Renal cortical epithelial cell (primary cell): ENCODE results near the gene LRRC2. TPM values are rescaled to one million over a fixed set of nuclear protein-coding genes. Genes with fewer than 3 reads are reported as not detected.
"Not testable (repeated sequence)": the region's sequence is repeated elsewhere in the genome, so short reads cannot be mapped to it uniquely, and the experiment has no call there.

ENCODE experiments used
- DNase-seq: peaks from one replicate; pipeline ENCODE4 v3.0.0-alpha.2; 2011; ENCODE audit warnings: low read depth
- total RNA-seq: library from RNA; depleted of rRNA; stranded (reverse); fragments of >200 nt; gene quantifications from 2 replicates; pipeline ENCODE4 v1.2.3, GENCODE V29; 2014

Gene LRRC2
- total RNA-seq, 1 donor from 2014 or later = 0.45 TPM

DNA sequence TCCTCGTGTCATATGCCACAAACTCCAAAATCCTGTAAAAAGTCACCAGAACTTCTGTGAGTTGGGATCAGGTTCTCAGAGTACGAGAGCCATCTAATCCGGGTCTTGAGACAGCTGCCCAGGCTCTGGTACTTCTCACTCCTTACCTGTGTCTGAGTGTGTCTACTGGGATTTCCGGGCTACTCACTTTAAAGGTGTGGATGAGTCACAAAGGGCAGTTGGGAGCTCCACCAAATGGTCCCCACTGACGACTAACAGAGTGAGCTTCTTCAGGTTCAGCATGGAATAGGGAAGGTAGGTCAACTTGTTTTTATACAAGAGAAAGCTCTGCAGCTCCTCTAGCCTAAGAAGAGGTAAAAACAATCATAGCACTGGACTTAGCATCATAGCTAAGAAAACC, 38.9 kb downstream of the LRRC2 start:
- no peak for DNase-seq

DNA sequence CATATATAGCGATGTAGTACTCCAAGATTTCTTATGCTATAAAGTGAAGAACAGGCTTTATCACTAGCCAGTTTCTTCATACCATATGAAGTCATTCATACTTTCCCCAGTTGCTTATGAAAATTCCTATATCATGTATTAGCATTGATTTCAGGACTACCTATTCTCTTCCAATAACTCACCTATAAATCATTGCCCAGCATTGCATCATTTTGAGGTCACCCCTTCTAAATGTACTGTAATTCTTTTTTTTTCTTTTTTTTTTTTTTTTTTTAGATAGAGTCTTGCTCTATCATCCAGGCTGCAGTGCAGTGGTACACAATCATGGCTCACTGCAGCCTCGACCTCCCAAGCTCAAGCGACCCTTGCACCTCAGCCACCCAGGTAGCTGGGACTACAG, 41.3 kb downstream of the LRRC2 start:
- DNase-seq = no peak

DNA sequence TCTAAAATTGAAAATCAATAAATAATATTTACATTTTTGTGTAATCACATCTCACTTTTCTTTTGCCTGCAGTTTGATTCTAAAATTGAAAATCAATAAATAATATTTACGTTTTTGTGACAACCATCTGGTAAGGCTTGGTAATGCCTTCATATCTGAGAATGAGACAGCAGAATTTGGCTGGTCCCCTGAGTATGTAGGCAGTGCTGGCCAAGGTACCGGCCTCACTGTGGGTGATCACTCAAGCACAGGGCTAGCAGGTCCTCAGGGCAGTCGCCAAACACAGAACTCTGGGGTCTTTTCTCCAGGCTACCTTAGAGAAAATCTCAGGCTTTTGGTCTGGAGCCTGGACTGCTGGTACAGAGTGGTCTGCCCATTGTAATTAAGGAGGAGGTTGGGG, 42.1 kb downstream of the LRRC2 start:
- no peak for DNase-seq

DNA sequence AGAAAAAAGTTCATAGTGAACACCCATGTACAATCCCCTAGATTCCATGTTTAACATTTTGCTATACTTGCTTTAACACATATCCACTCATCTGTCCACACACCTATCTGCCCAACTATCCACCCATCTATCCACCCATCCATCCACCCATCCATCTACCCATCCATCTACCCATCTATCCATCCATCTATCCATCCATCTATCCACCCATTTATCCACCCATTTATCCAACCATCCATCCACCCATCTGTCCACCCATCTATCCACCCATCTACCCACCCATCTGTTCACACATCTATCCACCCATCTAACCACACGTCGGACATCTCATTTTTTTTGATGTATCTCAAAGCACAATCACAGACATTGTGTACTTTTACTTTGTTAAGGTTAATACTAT, 42.5 kb downstream of the LRRC2 start:
- DNase-seq = no peak

DNA sequence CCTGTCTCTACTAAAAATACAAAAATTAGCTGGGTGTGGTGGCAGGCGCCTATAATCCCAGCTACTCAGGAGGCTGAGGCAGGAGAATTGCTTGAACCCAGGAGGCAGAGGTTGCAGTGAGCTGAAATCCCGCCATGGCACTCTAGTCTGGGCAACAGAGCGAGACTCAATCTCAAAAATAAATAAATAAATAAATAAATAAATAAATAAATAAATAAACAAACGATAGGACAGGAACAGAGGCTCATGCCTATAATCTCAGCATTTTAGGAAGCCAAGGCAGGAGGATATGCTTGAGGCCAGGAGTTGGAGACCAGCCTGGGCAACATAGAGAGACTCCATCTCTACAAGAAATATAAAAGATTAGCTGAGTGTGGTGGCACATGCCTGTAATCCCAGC, 43.9 kb downstream of the LRRC2 start:
- DNase-seq = not testable (repeated sequence)

DNA sequence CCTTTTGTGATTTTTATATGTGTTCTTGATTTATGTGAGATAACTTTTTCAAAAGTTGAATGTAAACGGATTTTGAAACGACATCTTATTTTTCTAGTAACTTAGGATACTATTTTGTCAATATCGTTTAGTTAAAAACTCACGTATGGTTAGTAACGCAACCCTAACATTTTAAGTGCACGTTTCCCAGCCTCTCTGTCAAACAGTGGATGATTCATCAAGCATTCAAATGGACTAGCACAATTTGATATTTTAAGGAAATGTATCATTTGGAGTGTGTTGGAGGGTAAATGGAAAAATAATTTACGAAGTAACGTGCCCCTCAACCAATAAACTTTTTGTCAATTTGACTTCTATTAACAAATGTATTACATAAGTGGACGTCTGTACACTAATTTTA, 45.0 kb downstream of the LRRC2 start:
- DNase-seq = no peak

DNA sequence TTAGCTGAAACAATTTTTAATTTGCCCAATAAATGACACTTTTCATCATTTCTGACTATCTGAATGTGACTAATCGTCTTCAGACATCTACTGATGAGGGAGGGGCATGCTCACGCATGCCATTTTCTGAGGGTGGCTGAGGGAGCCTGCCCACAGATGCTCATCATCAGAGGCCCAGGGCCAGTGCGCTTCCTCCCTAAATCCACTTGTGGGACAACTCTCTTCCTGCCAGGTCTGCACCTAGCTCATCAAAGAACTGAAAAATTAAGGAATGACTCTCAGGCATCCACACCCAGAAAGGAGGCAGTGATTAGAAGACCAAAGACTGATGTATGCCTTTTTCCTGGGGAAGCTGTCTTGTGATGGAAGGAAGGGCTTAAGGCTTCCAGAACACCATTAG, 45.6 kb downstream of the LRRC2 start:
- no peak for DNase-seq

DNA sequence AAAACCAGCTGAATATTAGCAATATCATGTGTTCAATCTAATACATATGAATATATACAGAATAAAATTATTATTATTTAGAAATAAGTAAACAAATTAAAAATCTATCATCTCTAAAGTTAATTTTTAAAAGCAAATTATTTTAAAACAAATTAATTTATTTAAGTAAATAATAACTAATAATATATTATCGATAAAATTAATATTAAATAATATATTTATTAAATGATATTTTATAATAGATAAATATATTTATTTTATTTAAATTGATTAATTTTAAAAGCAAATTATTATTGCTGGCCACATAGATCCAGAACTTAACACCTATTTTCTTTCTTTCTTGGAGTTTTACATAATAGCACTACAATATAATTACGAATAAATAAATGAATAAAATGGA, 46.1 kb downstream of the LRRC2 start:
- DNase-seq = no peak

DNA sequence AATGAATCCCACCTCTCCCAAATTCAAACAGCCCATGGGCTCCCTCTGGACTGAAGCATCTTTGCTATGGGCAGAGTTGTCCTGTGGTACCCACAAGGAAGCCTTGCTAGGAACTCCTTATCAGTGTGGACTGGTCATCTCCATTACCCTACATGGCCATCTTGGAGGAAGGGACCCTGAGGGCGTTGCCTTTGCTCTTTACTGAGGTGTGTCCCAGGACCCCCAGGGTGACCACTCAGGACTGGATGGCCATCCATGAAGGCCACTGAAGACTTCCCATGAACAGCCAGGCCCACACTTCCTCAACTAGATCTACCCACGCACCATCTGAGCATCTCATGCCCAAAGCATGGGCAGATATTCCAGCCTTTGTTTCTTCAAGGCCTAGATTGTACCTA, 48.3 kb downstream of the LRRC2 start:
- DNase-seq = no peak

DNA sequence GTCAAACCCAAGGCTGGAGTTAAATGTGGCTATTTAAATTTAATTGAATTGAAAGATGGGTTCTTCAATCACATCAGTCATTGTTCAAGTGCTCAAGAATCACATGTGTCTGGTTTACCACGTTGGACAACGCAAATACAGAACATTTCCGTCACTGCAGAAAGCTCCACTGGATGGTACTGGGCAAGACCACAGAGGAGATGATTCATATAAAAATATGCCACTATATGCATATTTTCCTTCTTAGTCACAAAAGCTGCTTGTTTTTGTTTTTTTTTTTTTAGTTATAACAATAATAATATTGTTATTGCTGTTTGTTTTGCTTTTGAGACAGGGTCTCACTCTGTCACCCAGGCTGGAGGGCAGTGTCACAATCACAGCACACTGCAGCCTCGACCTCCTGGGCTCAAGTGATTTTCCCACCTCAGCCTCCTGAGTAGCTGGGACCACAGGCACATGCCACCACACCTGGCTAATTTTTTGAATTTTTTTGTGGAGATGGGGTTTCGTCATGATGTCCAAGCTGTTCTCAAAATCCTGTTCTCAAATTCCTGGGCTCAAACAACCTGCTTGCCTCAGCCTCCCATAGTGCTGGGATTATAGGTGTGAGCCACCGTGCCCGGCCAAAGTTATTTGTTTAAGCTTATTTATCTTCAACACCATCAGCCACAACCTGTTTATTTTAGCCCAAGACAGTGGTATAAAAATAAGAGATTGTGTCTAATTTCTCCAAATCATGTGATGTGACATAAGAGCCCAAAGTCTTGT, 48.9 kb downstream of the LRRC2 start:
- peak; percentile 54 for DNase-seq

DNA sequence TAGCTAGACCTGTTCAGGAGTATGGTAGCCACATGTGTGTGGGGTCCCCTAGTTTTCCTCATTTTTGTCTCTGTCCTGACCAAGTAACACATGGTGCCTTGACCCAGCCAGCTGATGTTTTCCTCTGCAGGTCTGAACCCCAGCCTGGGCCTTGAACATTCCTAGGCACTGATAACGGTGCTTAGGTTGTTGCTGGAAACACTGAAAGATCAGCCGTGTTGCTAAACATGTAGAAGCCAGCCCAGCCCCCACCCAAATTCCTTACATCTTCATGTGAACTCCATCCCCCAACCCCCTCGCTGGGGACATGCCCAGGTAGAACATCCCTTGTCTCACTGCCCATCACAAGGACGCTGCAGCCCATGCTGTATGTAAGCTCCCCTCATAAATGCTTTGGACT, 49.6 kb downstream of the LRRC2 start:
- DNase-seq = no peak

DNA sequence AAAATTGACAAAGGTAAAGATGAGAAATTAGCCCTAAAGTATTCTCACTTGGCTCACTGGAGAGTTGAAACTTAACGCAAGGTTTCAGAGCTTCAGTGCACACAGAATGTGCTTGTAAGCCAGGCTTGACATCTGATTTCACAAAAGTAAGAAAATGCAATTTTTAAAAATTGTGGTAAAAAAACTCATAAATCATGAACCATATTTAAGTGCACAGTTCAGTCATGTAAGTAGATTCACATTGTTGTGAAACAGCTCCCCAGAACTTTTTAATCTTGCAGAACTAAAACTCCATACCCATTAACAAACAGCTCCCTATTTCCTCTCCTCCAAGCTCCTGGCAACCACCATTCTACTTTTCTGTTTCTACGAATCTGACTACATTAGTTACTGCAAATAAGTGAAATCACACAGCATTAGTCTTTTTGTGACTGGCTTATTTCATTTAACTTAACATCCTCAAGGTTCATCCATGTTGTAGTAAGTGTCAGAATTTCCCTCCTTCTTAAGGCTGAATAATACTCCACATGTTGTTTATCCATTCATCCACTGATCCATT, 53.8 kb downstream of the LRRC2 start:
- DNase-seq = no peak

DNA sequence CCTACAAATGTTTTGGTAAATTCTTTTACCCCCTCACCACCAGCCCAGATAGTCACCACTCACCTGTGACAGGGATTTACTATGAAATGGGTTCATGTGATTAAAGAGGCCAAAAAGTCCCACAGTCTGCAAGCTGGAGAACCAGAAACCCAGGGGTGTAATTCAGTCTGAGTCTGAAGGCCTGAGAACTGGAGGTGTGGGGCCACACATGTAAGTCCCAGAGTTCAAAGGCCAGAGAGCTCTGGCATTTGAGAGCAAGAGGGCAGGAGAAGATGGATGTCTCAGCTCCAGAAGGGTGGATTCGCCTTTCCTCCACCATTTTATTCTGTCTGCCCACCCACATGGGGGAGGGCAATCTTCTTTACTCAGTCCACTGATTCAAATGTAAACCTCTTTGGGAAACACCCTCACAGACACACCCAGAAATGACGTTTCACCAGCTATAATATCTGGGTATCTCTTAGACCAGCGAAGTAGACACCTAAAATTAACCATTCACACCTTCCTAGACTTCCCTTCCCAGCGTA, 56.4 kb downstream of the LRRC2 start:
- no peak for DNase-seq

DNA sequence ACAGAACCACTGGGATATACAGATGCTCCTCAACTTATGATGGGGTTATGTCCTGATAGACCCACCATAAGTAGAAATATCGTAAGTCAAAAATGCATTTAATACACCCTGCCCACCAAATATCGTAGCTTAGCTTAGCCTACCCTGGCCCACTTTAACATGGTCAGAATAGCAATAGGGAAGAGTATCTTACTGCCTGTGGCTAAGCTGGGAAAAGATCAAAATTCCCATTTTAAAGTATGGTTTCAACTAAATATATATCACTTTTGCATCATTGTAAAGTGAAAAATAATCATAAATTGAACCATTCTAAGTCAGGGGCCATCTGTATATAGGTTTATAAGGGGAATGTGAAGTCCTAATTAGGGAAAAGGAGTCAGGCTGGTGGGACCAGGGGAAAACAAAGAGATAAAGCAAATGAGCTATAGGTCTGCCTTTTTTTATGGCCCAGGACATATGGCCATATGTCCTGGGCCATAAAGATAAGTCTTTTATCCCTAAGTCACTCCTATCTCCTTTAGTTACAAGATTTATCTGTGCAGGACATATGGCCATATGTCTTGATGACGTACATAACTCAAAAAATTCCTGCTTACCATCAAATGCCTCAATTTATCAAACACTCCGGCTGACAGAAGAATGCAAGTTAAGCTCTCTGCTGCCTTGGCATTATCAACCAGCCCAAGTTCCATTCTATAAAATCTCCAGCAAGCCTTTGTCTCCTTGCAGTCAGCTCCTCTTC, 57.1 kb downstream of the LRRC2 start:
- DNase-seq = no peak

DNA sequence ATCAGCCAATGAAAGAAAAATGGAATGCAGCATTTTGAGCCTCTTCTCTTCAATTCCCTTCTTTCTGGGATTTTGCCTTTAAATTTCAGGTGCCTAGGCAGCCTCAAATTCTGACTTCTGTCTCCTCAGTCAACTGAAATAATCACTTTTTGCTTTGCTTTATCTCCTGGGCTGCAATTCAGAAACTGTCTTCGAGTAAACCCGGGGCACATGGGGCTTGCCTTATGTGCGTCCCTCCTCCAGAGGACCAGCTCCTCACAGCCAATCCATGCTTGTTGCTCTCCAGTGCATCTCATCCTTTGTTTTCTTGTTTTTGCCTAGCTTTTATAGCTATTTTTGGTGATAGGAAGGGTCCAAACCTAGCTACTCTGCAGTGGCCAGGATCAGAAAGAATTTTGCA, 59.6 kb downstream of the LRRC2 start:
- no peak for DNase-seq

DNA sequence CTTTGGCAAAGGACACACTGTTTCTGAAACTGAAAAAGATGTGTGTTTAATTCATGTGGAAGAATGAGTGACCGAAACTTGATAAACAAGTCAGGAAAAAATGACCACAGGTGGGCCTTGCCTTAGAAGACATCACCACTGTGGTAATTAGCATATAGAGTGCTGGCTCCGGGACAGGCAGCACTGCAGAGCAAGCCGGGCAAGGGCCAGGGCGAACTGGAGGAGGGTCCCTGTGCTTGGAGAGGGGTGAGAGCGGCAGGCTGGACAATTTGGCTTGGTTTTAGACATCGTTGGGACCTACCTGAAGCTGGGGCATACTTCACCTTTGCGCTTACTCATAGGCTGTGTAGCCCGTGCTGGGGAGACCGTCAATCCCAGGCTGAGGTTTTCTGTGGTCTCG, 60.1 kb downstream of the LRRC2 start:
- DNase-seq = no peak

DNA sequence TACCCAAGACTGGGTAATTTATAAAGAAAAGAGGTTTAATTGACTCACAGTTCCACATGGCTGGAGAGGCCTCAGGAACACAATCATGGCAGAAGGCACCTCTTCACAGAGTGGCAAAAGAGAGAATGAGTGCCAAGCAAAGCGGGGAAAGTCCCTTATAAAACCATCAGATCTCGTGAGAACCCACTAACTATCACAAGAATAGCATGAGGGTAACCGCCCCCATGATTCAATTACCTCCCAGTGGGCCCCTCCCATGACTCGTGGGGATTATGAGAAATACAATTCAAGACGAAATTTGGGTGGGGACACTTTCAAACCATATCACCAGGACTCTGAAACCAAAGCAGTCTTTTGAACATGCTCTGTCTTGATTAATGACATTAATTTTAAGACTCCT, 61.3 kb downstream of the LRRC2 start:
- no peak for DNase-seq

DNA sequence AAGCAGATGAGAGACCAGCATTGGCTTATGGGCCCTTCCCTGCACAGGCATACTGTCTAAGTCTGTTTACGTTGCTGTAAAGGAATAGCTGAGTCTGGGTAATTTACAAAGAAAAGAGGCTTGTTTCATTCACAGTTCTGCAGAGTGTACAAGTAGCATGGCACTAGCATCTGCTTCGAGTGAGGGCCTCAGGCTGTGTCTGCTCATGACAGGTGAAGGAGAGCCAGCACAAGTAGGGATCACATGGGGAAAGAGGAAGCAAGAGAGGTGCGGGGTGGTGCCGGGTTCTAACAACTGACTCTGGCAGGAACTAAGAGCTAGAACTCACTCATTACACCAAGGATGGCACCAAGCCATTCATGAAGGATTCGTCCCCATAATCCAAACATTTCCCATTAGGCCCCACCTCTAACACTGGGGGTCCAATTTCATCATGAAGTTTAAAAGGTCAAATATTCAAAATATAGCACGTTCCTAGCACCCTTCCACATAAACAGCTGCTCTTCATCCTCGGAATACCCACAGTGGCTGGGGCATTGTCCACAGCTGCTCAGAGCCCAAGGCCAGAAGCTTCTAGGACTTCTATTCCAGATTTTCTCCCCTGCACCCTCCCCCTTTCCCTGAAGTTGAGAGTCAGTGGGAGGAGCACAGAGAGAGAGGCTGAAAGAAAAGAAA, 62.8 kb downstream of the LRRC2 start:
- no peak for DNase-seq

DNA sequence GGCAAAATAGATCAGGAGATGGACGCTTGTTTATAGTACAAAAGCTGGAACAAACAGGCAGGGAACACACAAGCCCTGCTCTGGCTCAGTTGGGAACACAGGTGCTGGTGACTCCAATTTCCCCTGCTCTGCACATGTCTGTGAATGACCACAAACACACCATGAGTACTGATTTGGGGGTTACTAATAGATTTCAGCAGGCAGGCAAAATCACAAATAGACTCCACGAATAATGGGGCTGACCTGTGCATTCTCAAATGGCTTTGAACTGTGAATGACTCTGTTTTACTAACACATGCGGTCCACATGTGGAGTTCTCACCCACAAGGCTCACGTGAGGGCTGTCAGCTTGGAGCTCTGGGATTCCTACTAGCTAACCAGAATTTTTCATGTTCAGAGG, 64.4 kb downstream of the LRRC2 start:
- DNase-seq = no peak

DNA sequence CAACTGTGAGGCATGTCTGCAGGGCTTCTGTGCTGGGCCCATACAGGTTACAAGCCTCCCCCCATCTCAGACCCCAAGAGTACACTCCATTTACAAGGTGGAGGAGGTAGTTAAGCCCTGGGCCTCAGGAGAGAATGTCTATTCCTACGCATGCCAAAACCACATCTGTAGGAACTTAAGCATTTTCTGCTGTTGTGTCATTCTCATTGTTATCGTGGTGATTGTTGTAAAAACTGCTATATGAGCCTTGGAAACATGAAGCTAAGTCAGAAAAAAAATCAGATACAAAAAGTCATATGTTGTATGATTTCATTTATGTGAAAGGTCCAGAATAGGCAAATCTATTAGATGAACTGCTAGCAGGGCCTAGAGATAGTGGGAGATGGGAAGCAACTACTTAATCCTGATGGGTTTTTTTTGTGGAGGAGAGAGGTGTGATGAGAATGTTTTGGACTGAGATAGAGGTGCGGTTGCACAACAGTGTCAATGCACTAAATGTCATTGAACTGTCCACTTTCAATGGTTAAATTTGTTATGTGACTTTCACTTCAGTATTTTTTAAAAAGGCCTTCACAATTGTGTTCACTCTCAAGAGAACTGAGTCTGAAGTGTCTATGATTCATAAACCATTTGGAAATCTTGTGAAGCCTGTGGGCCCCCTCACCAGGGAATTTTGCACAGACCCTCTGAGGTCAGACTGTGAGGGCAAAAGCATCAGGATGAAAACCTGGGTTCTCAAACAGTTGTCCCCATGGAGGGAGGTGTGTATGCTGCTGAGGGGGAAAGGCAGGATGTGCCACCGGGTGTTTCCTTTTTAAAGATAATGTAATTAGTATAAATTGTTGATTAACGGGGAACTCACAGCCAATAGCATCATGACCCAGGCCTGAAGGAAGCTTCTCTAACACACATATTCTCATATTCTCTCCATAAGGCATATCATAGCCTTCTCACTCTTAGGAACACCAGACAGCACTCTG, 65.2 kb downstream of the LRRC2 start:
- DNase-seq = peak; percentile 19

DNA sequence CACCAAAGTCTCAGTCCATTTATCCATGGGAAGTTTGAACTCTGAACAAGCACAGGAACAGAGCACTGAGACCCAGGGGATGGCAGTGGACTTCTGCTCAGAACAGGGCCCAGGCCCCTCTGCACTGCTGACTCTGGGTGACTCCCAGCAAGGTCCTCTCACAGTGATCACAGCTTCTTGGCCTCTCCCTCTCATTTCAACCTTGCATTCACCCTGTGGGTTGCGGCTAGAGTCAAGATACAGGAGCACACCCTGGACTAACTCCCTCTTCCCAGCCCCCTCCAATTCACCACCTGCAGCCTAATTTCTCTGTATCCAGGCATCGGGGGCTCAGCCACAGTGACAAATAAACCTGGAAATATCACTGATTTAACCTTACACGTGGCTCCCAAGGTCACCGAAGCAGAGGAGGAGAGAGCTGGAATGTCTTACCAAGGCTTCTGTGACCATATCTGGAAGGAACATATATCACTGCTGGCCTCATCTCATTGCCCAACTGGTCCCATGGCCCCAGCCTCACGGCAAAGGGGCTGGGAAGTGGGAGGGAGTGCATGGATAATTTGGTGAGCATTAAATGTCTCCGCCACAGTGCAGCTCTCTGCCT, 67.1 kb downstream of the LRRC2 start:
- no peak for DNase-seq
